GM19467 (cell line): ENCODE measurements around the gene DCAF4L1.
A peak's percentile ranks its signal among the peaks of the same experiment; 100 is the strongest.

Source experiments
- ATAC-seq: cut with Tn5 transposase; IDR thresholded peaks from one replicate; pipeline ENCODE4 v1.9.1; 2021; ENCODE audit warnings: mild to moderate bottlenecking, moderate library complexity; ENCODE audit not compliant: unreplicated experiment

The DCAF4L1 gene

DNA sequence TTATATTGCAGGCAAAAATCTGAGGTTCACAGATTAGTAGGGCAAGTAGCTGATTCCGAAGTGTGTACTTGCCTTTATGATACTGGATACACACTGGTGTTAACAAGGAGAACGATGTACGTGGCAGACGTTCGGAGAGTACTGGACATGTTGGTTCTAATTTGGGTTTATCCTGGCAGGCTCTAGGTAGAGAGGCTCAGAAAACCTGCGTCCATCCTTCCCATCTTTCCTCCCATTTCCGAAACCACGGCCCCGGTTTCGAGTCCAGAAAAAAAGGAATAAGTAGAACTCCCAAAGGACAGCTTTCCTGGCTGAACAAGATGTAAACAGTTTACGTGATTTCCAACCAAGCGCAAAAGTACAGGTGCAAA, 8.4 kb downstream of the DCAF4L1 start:
- peak; percentile 16 for ATAC-seq

DNA sequence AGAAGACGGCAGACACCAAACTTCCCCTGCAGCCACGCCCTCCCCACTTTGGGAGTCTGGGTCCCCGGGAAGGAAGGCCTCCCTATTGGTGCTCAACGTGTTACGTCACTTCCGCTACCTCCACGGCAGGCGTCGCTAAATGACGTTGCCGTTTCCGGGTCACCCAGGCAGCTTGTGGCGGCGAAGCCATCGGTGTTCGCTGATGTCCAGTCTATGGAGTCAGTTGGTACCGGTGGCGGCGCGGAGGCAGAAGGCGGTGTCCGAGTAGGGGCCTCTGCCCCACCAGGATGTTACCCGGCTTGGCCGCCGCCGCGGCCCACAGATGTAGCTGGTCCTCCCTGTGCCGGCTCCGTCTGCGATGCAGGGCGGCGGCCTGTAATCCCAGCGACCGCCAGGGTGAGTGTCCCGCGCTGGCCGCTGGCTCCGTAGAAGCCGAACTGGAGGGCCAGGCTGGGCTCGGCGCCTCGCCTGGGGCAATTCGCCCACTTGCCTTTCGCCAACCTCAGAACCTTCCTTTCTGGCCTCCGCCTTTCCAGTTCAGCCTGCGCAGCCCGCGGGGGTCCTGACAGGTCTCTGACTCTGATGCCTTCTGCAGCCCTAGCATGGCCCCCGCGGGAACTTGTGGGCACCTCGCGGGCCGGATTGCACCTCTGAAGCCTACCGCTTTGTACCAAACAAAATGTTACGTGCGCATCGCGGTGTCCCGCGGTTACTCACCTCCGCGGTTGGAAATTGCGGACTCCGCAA, 9.0 kb downstream of the DCAF4L1 start, which contains the start of gene SLC30A9:
Gene SLC30A9, plus strand, starts transcription at position 166 of the 747 bp plus-strand sequence. Its CDS starts 122 bp downstream, at position 288.
- ATAC-seq = peak; percentile 99

DNA sequence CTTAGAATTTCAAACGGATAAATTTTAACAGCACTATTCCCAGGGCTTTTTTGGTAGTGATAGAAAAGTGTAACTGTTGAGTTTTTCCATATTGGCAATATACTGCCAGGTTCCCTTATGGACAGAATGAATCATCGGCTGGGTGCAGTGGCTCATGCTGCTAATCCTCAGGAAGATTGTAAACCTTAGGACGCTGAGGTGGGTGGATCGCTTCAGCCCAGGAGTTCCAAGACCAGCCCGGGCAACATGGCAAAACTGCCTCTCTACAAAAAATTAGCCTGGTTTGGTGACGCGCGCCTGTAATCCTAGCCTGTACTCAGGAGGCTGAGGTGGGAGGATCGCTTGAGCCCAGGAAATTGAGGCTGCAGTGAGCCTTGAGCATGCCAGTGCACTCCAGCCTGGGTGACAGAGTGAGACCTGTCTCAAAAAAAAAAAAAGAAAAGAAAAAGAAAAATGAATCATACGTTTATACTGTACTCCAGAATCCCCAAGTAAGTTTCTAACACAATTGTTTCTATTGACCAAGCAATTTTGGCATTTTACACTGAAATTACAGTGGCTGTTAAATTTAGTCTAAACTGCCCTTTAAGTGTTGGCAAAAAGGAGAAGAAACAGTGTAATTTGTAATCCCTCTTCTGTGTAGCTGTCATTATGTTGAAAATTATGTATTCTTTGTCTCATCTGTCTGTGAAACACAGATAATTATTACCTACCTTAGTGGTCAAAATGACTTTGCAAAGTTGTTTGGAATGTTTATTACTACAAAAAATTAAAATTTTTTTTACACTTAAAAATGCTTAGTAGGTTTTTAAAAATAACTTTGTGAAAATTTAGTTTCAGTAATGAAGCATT, 10.6 kb downstream of the DCAF4L1 start:
- ATAC-seq = no peak

DNA sequence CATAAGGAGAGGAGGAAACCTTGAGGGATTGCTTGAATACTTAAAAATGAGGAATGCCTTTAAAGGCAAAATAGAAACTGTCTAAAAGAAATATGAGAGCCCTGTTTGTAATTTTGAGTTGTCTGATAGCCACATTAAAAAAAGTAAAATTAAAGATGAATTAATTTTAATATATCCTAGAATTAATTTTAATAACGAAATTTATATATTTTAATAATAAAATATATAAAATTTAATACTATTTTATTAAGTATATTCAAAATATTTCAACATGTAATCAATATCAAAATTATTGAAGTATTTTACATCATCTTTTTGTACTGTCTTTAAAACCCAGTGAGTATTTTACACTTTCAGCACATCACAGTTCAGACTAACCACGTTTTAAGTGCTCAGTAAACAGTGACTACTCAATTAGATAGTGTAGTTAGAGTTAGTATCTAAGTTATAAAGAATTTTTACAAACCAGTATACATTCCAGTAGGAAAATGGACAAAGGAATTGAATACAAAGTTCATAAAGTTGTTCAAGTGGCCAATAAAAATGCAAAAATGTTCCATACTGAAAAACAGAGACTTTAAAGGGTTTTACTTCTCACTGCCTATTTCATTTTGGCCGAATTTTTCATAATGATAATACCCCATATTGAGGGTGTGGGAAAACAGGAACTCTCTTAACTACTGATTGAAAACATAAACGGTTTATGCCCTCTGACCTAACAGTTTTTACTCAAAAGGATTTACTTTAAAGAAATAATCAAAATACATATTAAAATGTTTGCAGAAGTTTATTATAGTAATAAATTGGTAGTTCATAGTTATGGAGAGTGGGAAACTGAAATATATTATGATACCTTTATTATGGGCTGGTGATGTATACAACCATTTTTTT, 11.7 kb downstream of the DCAF4L1 start:
- ATAC-seq = no peak

DNA sequence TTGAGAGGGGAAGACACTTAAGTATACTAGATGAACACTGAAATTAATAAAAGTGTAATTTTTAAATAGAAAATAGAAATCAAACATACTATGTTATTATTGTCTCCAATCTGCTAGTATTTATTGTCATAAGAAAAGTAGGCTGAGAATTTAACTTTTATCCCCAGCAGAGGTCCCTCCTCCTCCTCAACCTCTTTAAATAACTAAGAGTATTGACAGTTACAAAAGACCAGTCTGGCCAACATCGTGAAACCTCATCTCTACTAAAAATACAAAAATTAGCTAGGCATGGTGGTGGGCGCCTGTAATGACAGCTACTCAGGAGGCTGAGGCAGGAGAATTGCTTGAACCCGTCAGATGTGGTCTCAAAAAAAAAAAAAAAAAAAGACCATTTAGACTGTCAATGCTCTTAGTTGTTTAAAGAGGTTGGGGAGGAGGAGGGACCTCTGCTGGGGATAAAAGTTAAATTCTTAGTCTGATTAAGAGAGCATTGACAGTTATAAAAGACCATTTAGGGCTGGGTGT, 13.0 kb downstream of the DCAF4L1 start:
- ATAC-seq = no peak

GRCh38 chr4:41998019-41998418, 16.5 kb downstream of the DCAF4L1 start:
- no peak for ATAC-seq

DNA sequence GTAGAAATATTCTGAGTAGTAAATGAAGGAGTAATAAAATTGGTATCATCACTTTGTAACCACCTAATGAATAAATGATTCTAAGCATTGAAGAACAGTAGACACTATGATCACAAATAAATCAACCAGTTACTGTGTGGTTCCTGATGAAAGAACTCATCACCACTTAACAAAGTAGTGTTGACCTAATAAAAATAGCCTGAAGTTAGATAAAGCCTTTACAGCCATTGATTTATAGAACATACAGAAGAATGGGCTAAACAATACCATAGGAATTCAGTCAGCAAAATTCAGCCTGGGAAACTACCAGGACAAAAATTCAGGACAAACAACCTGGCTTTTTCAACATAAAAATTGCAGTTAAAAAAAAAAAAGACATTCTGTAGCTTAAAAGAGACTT, 17.8 kb downstream of the DCAF4L1 start:
- ATAC-seq = no peak

- no peak for ATAC-seq
Measured at GRCh38 chr4:42008011-42008786, 26.6 kb downstream of the DCAF4L1 start.

DNA sequence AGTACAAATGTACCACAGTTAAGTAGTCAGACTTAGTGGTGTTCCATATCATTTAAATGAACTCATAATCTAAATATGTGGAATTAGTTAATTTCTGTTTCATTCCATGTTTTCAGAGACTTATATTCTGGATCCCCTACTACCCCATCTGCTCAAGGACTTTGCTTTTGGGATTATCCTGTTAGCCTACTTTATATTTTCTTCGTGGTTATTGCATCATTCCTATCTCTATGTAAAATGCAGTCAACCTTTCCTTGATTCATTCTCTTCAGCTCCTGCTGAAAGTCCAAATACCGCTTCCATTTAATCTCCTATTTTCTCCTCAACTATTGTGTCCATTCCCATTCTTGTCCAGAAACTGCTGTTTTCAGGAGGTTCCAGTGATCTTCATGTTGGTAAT, 33.9 kb downstream of the DCAF4L1 start:
- no peak for ATAC-seq

DNA sequence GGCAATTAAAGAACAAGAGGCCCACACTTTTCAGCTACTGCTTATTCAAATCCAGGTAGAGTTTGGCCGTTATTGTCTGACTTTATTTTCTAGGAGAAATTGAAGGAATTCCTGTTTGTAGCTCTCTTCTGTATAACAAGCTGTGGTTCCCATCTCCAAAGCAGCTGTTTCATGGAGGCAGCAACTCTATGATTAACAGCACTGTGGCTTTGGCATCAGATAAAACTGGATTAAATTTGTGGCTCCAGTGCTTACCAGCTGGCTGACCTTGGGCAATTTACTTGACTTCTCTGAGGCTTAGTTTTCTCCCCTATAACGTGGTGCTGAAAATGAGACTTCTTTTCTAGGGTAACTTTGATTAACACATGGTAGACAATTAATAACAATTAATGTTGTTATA, 36.9 kb downstream of the DCAF4L1 start:
- no peak for ATAC-seq
